GM21528 (cell line): Measurements from ENCODE around the gene SGF29.
A peak's percentile ranks its signal among the peaks of the same experiment; 100 is the strongest.
"Not testable (repeated sequence)": the region's sequence is repeated elsewhere in the genome, so short reads cannot be mapped to it uniquely, and the experiment has no call there.

Source experiments
- ATAC-seq: cut with Tn5 transposase; IDR thresholded peaks from one replicate; pipeline ENCODE4 v1.9.1; 2021; ENCODE audit warnings: mild to moderate bottlenecking, moderate library complexity; ENCODE audit not compliant: unreplicated experiment, low FRiP score

Gene SGF29

GRCh38 chr16:28532940-28533647 lies 20.6 kb upstream of the SGF29 start:
- ATAC-seq, result no peak

GRCh38 chr16:28534542-28535373 lies 19.0 kb upstream of the SGF29 start:
- ATAC-seq, result no peak

GRCh38 chr16:28537076-28537475 lies 16.6 kb upstream of the SGF29 start:
- no peak for ATAC-seq

GRCh38 chr16:28537964-28538732 lies 15.6 kb upstream of the SGF29 start:
- no peak for ATAC-seq

- ATAC-seq, result no peak
These were observed 14.8 kb upstream of the SGF29 start, which contains the start of gene NUPR1 for GRCh38 chr16:28538733-28539596. Gene NUPR1, minus strand, starts transcription at chr16:28538974. Its CDS starts 67 bp downstream, at chr16:28538907.

GRCh38 chr16:28540346-28540745 lies 13.4 kb upstream of the SGF29 start:
- no peak for ATAC-seq

- no peak for ATAC-seq
These were observed 11.1 kb upstream of the SGF29 start for GRCh38 chr16:28542646-28543045.

GRCh38 chr16:28543072-28543471 lies 10.6 kb upstream of the SGF29 start:
- no peak for ATAC-seq

- no peak for ATAC-seq
These were observed 8.7 kb upstream of the SGF29 start for GRCh38 chr16:28544998-28545397.

- ATAC-seq, result not testable (repeated sequence)
These were observed 7.8 kb upstream of the SGF29 start for GRCh38 chr16:28545964-28546363.

- no peak for ATAC-seq
These were observed 7.1 kb upstream of the SGF29 start for GRCh38 chr16:28546626-28547025.

- ATAC-seq, result no peak
These were observed 5.4 kb upstream of the SGF29 start for GRCh38 chr16:28548306-28548802.

GRCh38 chr16:28549301-28549899 lies 4.3 kb upstream of the SGF29 start:
- no peak for ATAC-seq

GRCh38 chr16:28554634-28555423 lies 1.1 kb downstream of the SGF29 start:
- ATAC-seq, result peak; percentile 6

GRCh38 chr16:28555561-28555960 lies 1.8 kb downstream of the SGF29 start:
- ATAC-seq, result no peak

- no peak for ATAC-seq
These were observed 3.2 kb downstream of the SGF29 start for GRCh38 chr16:28556914-28557320.

GRCh38 chr16:28558456-28558855 lies 4.7 kb downstream of the SGF29 start:
- ATAC-seq, result no peak

- ATAC-seq, result no peak
These were observed 8.0 kb downstream of the SGF29 start for GRCh38 chr16:28561557-28562187.
